CD4-positive, alpha-beta T cell treated with Interleukin-2 at 100 ng/mL for 4 hours (primary cell): ENCODE results near the gene ATCAY.
"Not testable (repeated sequence)": the region's sequence is repeated elsewhere in the genome, so short reads cannot be mapped to it uniquely, and the experiment has no call there.

Source experiments
- DNase-seq: peaks from one replicate; pipeline ENCODE4 v3.0.0-alpha.2; 2020; ENCODE audit warnings: low spot score

Gene ATCAY

DNA sequence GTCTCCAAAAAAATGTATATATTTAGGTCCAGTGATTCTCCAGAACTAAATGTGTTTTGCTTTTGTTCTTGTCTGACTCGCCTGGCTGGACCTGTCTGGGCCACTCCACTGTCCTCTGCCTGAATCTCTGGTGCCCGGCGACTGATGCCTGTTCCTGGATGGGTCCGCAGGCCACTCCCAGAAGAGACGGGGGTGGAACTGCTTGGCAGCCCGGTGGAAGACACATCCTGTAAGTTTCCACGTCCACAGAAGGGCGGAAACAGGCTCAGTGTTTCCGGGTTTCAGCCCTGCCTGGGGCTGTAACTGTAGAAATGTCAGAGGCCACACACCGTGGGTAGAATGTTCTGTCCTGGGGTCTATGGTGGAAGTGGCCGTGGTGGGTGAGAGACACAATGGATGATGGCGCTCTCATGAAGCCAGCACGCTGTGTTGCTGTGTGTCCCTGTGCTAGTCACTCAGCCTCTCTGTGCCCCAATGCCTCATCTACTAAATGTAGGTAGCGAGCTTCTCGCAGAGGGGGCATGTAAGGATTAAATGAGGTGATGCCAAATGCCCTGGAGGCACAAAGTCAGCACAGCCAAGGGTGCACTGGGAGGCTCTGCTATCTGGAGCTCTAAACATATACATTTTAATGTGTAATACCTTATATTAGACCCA, 22.0 kb downstream of the ATCAY start:
- DNase-seq, result no peak

DNA sequence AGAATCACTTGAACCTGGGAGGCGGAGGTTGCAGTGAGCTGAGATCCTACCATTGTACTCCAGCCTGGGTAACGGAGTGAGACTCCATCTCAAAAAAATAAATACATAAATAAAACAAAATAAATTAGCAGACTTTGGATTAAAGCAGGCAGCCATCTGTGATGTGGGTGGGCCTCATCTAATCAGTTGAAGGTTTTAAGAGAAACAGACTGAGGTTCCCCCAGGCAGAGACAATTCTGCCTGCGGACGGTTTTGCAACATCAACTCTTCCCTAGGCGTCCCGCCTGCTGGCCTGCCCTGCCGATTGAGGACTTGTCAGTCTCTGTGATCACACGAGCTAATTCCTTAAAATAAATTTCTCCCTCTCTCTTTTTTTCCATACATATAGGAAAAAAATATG, 23.7 kb downstream of the ATCAY start:
- no peak for DNase-seq

DNA sequence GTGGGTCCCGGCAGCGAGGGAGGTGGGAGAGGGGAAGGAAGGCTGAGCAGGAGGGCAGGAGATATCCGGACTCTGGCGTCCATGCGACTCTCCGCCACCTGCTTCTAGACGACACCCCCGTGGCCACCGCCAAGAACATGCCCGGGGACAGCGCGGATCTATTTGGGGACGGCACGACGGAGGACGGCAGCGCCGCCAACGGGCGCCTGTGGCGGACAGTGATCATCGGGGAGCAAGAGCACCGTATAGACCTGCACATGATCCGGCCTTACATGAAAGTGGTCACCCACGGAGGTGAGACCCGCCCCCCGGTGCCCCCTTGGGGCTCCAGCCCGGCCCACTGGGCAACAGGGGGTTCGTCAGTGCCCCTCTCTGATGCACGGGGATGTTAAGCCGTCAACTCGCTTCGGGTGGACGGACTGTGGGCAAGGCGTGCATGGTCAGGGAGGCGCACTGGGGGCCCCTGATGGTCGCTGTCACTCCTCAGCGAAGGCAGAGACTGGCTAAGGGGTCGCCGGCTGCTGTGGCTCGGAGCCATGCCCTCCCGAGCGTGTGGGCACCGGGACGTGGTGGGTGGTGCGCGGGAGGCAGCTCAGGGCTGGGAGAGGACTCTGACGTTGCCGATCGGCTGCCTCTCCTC, 27.3 kb downstream of the ATCAY start:
- DNase-seq, result no peak

DNA sequence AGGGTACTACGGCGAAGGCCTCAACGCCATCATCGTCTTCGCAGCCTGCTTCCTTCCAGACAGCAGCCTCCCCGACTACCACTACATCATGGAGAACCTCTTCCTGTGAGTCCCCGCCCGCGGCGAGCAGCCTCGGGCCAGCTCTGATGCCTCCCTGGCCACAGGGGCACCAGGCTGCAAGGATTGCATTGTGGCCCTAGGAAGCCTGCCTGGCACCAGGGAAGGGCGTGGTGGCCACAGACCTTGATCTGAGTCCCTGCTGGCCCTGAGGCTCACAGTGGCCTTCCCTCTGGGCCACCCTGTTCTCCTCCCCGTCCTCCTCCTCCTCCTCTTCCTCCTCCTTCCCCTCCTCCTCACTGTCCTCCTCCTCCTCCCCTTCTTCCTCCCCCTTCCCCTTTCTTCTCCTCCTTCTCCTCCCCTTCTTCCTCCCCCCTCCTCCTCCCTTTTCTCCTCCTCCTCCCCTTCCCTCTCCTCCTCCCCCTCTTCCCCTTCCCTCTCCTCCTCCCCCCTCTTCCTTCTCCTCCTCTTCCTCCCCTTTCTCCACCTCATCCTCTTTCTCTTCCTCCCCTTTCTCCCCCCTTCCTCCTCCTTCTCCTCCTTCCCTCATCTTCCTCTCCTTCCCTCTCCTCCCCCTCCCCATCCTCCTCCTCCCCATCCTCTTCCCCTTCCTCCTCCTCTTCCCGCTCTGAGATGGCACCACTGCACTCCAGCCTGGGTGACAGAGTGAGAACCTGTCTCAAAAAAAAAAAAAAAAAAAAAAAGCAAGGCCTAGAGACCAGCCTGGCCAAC, 28.0 kb downstream of the ATCAY start:
- DNase-seq, result no peak

GRCh38 chr19:3910105-3910504, 29.6 kb downstream of the ATCAY start:
- DNase-seq, result no peak

- DNase-seq, result no peak
Measured at GRCh38 chr19:3914199-3914598, 33.7 kb downstream of the ATCAY start.

DNA sequence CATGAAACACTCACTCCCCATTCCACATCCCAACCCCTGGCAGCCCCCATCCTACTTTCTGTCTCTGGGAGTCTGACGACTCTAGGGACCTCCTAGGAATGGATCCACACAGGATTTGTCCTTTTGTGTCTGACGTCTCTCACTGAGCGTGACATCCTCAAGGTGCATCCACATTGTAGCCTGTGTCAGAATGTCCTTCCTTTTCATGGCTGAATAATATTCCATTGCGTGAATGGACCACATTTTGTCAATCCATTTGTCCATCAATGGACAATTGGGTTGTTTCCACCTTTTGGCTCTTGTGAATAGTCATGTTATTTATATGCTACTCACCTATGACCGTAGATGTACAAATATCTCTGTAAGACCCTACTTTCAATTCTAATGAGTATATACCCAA, 35.5 kb downstream of the ATCAY start:
- no peak for DNase-seq

DNA sequence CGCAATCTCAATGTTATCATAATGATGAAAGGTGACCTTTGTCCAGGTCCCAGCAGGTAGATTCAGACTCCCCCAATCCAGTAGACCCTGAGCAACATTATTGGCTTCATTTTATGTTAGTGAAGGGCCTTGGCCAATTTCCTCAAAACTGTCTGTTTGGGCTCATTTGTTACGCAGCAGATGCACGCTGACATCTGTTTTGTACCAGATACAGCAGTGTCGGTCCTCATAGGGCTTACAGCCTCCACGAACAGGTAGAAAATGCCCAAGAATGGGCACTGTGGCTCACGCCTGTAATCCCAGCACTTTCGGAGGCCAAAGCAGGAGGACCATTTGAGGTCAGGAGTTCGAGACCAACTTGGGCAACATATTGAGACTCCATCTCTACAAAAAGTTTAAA, 39.3 kb downstream of the ATCAY start:
- no peak for DNase-seq

DNA sequence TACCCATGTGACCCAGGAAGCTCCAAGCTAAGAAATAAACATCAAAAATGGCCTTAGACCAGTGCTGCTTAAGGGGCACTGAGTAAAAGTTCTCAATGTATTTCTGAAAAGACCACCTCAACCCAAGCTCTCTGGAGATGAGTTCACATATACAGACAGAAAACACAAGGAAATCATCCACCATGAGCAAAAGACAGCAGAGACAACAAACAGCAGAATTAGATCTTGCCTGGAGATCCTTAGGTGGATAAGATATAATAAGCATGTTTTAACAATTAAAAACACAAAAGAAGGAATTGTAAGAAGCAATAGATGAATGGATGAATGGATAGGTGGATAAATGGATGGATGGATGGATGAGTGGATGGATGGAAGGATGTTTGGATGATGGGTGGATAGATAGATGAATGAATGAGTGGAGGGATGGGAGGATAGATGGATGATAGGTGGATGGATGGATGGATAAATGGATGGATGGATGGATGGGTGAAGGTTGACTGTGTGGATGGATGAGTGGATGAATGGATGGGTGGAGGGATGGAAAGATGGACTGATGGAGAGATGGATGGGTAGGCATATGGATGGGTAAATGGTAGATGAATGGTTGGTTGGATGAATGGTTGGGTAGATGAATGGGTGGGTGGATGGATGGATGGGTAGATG, 42.7 kb downstream of the ATCAY start:
- no peak for DNase-seq

GRCh38 chr19:3923912-3924311, 43.4 kb downstream of the ATCAY start:
- DNase-seq, result no peak

- no peak for DNase-seq
Measured at GRCh38 chr19:3931041-3931440, 50.6 kb downstream of the ATCAY start.

DNA sequence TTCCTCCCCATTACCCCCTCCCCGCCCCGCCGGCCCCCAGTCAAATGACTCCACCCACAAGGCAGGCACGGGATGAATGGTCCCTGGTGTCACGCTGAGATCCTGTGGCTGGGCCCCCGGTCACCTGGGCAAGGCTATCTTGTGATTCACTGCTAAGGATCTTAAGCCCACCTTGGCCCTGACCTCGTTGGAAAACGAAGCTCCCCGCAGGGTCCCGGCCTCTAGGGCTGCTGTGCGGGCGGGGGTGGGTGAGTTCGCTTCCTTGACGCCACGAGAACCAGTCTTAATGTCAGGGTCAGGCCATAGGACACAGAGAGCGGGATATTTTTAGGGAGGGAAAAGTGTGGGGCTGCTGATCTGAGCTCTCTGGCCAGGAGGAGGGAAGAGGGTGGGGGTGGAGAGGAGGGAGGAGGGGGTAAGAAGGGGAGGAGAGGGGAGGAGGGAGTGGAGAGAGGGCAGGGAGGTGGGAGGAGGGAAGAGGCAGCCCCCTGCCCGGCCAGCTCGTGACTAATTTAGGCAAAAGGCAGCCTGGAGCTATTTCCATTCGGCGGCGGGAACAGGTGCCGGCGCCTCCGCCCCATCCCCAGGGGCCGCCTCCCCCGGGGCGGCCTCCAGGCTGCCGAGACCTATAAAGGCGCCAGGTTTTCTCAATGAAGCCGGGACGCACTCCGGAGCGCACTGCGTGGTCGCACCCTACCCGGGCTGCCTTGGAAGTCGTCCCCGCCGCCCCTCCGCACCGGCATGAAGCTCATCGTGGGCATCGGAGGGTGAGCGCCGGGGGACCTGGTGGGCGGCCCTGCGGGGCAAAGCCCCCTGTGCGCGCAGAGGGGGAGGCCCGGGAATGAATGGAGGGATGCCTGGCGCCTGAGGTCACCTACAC, 52.7 kb downstream of the ATCAY start, which contains the start of gene NMRK2:
Gene NMRK2, plus strand, starts transcription at position 139 of the 880 bp plus-strand sequence. Its CDS starts 603 bp downstream, at position 742.
- DNase-seq, result no peak

GRCh38 chr19:3936506-3937442, 56.3 kb downstream of the ATCAY start:
- no peak for DNase-seq

DNA sequence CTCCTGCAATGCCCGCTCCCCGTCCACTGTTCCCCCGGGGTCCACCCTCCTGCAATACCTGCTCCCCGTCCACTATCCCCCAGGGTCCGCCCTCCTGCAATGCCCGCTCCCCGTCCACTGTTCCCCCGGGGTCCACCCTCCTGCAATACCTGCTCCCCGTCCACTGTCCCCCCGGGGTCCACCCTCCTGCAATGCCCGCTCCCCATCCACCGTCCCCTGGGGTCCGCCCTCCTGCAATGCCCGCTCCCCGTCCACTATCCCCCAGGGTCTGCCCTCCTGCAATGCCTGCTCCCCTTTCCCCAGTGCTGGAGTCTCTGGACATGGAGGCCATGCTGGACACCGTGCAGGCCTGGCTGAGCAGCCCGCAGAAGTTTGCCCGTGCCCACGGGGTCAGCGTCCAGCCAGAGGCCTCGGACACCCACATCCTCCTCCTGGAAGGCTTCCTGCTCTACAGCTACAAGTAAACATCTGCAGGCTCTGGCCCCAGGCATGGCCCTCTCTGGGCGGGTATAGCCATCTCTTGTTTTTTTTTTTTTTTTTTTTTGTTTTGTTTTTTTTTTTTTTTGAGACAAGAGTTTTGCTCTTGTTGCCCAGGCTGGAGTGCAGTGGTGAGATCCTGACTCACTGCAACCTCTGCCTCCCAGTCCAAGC, 57.9 kb downstream of the ATCAY start:
- not testable (repeated sequence) for DNase-seq

DNA sequence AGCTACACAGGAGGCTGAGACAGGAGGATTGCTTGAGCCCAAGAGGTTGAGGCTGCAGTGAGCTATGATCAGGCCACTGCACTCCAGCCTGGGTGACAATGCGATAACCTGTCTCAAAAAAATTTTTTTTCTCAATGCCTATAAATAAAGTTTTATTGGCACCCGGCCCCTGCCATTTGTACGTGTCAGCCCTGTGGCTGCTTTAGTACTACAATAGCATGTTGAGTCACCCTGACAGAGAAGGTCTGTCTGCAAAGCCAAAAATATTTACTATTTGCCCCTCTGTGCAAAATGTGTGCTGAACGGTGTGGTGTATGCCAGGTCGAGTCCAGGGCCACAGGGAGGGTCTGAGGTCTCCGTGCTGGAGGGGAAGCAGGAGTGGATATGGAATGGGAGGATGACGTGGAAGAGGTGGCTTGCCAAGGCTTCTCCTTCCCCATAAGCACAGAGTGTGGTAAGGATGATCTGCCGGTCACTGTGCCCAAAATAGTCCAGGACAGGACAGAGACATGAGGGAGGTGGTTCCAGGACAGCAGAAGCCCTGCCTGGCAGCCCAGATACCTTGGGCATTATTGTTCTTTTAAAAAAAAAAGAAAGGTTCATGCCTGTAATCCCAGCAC, 62.4 kb downstream of the ATCAY start:
- no peak for DNase-seq

DNA sequence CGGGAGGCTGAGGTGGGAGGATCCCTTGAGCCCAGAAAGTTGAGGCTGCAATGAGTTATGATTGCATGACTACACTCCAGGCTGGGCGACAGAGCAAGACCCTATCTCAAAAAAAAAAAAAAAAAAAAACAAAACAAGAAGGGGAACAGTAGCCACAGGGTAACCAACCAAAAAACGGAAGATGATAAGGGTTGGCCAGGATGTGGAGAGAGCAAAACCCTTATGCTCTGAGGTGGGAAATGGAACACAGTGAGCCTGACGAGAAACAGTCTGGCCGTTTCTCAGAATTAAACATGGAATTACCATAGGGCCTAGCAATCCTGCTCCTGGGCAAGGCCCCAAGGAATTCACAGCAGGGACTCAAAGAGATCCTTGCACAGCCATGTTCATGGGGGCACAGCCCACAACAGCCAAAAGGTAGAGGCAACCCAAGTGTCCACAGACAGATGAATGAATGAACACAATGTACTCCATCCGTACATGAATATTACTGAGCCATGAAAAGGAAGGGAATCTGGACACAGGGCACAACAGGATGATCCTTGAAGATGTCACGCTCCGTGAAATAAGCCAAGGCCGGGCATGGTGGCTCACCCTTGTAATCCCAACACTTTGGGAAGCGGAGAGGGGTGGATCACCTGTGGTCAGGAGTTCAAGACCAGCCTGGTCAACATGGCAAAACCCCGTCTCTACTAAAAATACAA, 63.7 kb downstream of the ATCAY start:
- DNase-seq, result no peak

GRCh38 chr19:3945838-3946237, 65.4 kb downstream of the ATCAY start:
- DNase-seq, result no peak

DNA sequence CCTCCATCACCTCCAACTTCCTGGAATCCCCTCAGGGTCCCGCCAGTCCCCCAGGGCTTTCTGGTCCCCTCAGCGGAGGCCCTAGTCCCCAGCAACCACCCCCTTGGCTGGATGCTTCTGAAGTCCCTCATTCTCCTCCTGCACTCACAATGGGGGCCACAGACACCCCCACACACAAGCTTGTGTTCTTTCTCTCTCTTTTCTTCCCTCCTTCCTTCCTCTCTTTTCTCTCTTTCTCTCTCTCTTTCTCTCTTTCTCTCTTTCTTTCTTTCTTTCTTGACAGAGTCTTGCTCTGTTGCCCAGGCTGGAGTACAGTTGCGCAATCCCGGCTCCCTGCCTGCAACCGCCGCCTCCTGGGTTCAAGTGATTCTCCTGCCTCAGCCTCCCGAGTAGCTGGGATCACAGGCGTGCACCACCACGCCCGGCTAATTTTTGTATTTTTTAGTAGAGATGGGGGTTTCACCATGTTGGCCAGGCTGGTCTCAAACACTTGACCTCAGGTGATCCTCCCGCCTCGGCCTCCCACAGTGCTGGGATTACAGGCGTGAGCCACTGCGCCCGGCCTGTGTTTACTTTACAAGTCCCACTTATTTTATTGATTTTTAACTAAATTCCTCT, 66.9 kb downstream of the ATCAY start:
- DNase-seq, result not testable (repeated sequence)
